ENCODE measurements around the gene KIAA2012.
"Not testable (repeated sequence)": the region's sequence is repeated elsewhere in the genome, so short reads cannot be mapped to it uniquely, and the experiment has no call there.

Gene KIAA2012

GRCh38 chr2:202237787-202238233, 164.8 kb downstream of the KIAA2012 start:
- peaks cover 2% of the 10 kb centered on the region for H3K79me1 ChIP-seq (replicated peaks; ENCODE audit: low read length, poor library complexity, severe bottlenecking)
- H3K9me3 ChIP-seq (ENCODE audit: control insufficient read depth, low read length): no peaks in the 10 kb centered on the region
- H2AK5ac ChIP-seq (ENCODE audit: low read length, severe bottlenecking): no peak overlapping the region
- H3K14ac ChIP-seq (ENCODE audit: low read length in 2 of 2): peak overlapping the region in 1 of 2 experiments; percentile 86
- H3K23ac ChIP-seq (ENCODE audit: low read length in 2 of 2): no peak overlapping the region
- H2BK5ac ChIP-seq (ENCODE audit: low read depth, low read length, poor library complexity, severe bottlenecking): peak overlapping the region; percentile 24
- no peak overlapping the region for H4K8ac ChIP-seq (ENCODE audit: low read length)
- DNase-seq: peak; percentile 83
- peak overlapping the region; percentile 23 to 56 for H3K18ac ChIP-seq (ENCODE audit: low read depth in 1 of 2, low read length in 2 of 2)
- H2AFZ ChIP-seq (ENCODE audit: low read depth, low read length): peak overlapping the region; percentile 57
- no peak overlapping the region for H4K91ac ChIP-seq (ENCODE audit: low read length)
- peak overlapping the region; percentile 84 for H3K4me2 ChIP-seq (ENCODE audit: low read length, poor library complexity, severe bottlenecking)
- no peaks in the 10 kb centered on the region for H3K27me3 ChIP-seq (ENCODE audit: control insufficient read depth in 1 of 2, insufficient read depth in 1 of 2, low read length in 2 of 2)
- no peaks in the 10 kb centered on the region for H3K36me3 ChIP-seq (ENCODE audit: control insufficient read depth in 1 of 2, insufficient read depth in 2 of 2, low read depth in 1 of 2, low read length in 2 of 2)
- H3K27ac ChIP-seq (ENCODE audit: low read length, poor library complexity, severe bottlenecking): peak overlapping the region; percentile 67
- H3K4ac ChIP-seq (ENCODE audit: low read depth in 1 of 2, low read length in 2 of 2): peak overlapping the region in 1 of 2 experiments; percentile 65
- peak overlapping the region; percentile 76 for H2BK120ac ChIP-seq (ENCODE audit: low read depth, low read length)
- peak overlapping the region; percentile 90 to 94 for H3K4me3 ChIP-seq (ENCODE audit: insufficient read depth in 1 of 2, low read depth in 1 of 2, low read length in 2 of 2)
- H3K4me1 ChIP-seq (ENCODE audit: control insufficient read depth, insufficient read depth, low read depth, low read length): peaks cover 8% of the 10 kb centered on the region
- no peak overlapping the region for H2BK12ac ChIP-seq (ENCODE audit: low read length in 2 of 2)
- 0% methylated on average over 19 of the region's 30 CpGs for WGBS
- no peak overlapping the region for H2BK15ac ChIP-seq (ENCODE audit: low read depth, poor library complexity, severe bottlenecking)
- peak overlapping the region; percentile 94 for H3K9ac ChIP-seq (ENCODE audit: low read length)

GRCh38 chr2:202238234-202239197, 165.5 kb downstream of the KIAA2012 start, which contains the start of gene SUMO1:
Gene SUMO1, minus strand, starts transcription at chr2:202238597. Its CDS starts 146 bp downstream, at chr2:202238451.
- Histone ChIP-seq H3K18ac (ENCODE audit: low read depth in 1 of 2, low read length in 2 of 2) (peak within 1 kb of the TSS; percentile 91 to 92), H3K27ac (ENCODE audit: low read length, poor library complexity, severe bottlenecking) (peak within 1 kb of the TSS; percentile 73), H3K27me3 (ENCODE audit: control insufficient read depth in 1 of 2, insufficient read depth in 1 of 2, low read length in 2 of 2) (no peaks in the 10 kb centered on the region), H2AK5ac (ENCODE audit: low read length, severe bottlenecking) (no peak within 1 kb of the TSS), H3K23ac (ENCODE audit: low read length in 2 of 2) (no peak within 1 kb of the TSS), H4K8ac (ENCODE audit: low read length) (peak within 1 kb of the TSS; percentile 100), H3K36me3 (ENCODE audit: control insufficient read depth in 1 of 2, insufficient read depth in 2 of 2, low read depth in 1 of 2, low read length in 2 of 2) (no peaks in the 10 kb centered on the region), H3K4ac (ENCODE audit: low read depth in 1 of 2, low read length in 2 of 2) (peak within 1 kb of the TSS; percentile 94 to 96), H2BK15ac (ENCODE audit: low read depth, poor library complexity, severe bottlenecking) (peak within 1 kb of the TSS; percentile 70), H3K4me3 (ENCODE audit: insufficient read depth in 1 of 2, low read depth in 1 of 2, low read length in 2 of 2) (peak within 1 kb of the TSS; percentile 90 to 94), H3K14ac (ENCODE audit: low read length in 2 of 2) (peak within 1 kb of the TSS in 1 of 2 experiments; percentile 86), H2AFZ (ENCODE audit: low read depth, low read length) (peak within 1 kb of the TSS; percentile 99), H4K91ac (ENCODE audit: low read length) (peak within 1 kb of the TSS; percentile 45), H2BK120ac (ENCODE audit: low read depth, low read length) (peak within 1 kb of the TSS; percentile 76), H3K9ac (ENCODE audit: low read length) (peak within 1 kb of the TSS; percentile 94), H2BK12ac (ENCODE audit: low read length in 2 of 2) (no peak within 1 kb of the TSS), H3K79me1 (replicated peaks; ENCODE audit: low read length, poor library complexity, severe bottlenecking) (no peaks in the 10 kb centered on the region), H3K4me1 (ENCODE audit: control insufficient read depth, insufficient read depth, low read depth, low read length) (peaks cover 8% of the 10 kb centered on the region), H2BK5ac (ENCODE audit: low read depth, low read length, poor library complexity, severe bottlenecking) (peak within 1 kb of the TSS; percentile 24), H3K4me2 (ENCODE audit: low read length, poor library complexity, severe bottlenecking) (peak within 1 kb of the TSS; percentile 84), H3K9me3 (ENCODE audit: control insufficient read depth, low read length) (no peaks in the 10 kb centered on the region)
- peak; percentile 93 for DNase-seq
- WGBS: 11% methylated on average over 28 of the region's 54 CpGs

- H3K18ac ChIP-seq (ENCODE audit: low read depth in 1 of 2, low read length in 2 of 2); H3K79me1 ChIP-seq (replicated peaks; ENCODE audit: low read length, poor library complexity, severe bottlenecking); H3K14ac ChIP-seq (ENCODE audit: low read length in 2 of 2); H3K4me3 ChIP-seq (ENCODE audit: insufficient read depth in 1 of 2, low read depth in 1 of 2, low read length in 2 of 2); H3K23ac ChIP-seq (ENCODE audit: low read length in 2 of 2); H2BK5ac ChIP-seq (ENCODE audit: low read depth, low read length, poor library complexity, severe bottlenecking); H3K4ac ChIP-seq (ENCODE audit: low read depth in 1 of 2, low read length in 2 of 2); H2BK12ac ChIP-seq (ENCODE audit: low read length in 2 of 2); H2AFZ ChIP-seq (ENCODE audit: low read depth, low read length); H3K27me3 ChIP-seq (ENCODE audit: control insufficient read depth in 1 of 2, insufficient read depth in 1 of 2, low read length in 2 of 2); H2BK120ac ChIP-seq (ENCODE audit: low read depth, low read length); H2BK15ac ChIP-seq (ENCODE audit: low read depth, poor library complexity, severe bottlenecking); H3K9me3 ChIP-seq (ENCODE audit: control insufficient read depth, low read length); H4K91ac ChIP-seq (ENCODE audit: low read length); H3K9ac ChIP-seq (ENCODE audit: low read length); H3K36me3 ChIP-seq (ENCODE audit: control insufficient read depth in 1 of 2, insufficient read depth in 2 of 2, low read depth in 1 of 2, low read length in 2 of 2); H3K4me2 ChIP-seq (ENCODE audit: low read length, poor library complexity, severe bottlenecking); H3K27ac ChIP-seq (ENCODE audit: low read length, poor library complexity, severe bottlenecking); H2AK5ac ChIP-seq (ENCODE audit: low read length, severe bottlenecking); H3K4me1 ChIP-seq (ENCODE audit: control insufficient read depth, insufficient read depth, low read depth, low read length); H4K8ac ChIP-seq (ENCODE audit: low read length); DNase-seq: not testable (repeated sequence)
- 97% methylated on average over 5 of the region's 5 CpGs for whole genome bisulfite sequencing
Observed at GRCh38 chr2:202247710-202248109, 174.7 kb downstream of the KIAA2012 start.

DNA sequence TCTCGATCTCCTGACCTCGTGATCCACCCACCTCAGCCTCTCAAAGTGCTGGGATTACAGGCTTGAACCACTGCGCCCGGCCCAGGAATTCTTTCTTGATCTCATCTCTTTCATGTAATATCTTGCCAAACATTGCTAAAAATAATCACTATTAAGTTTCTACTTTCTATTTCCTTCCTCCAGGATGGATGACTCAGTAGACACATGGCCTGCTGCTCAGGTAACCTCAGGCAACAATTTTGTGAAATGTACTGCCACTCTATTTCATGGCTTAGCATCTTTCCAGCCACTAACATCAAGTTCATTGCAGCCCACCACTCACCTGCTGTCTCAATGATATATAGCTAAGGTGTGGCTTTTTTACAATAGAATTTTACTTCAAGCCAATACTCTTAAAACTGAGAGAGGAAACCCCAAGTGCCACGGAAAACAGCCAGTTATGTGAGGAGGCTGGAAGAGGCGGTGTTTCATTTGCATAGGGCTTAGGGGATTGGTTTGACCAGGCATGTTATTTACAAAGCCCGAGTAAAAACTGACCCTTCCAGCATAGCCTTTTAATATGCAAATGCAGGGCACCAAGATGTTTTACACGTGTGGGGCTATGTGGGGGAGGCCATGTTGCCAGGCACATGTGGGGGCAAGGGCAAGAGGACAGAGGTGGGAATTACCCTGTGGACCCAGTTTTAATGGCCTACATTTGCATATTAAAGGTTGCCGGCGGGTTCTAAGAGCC, 176.6 kb downstream of the KIAA2012 start:
- Histone ChIP-seq H3K4ac (ENCODE audit: low read depth in 1 of 2, low read length in 2 of 2) (no peak overlapping the region), H4K91ac (ENCODE audit: low read length) (no peak overlapping the region), H2BK12ac (ENCODE audit: low read length in 2 of 2) (no peak overlapping the region), H2BK5ac (ENCODE audit: low read depth, low read length, poor library complexity, severe bottlenecking) (no peak overlapping the region), H3K79me1 (replicated peaks; ENCODE audit: low read length, poor library complexity, severe bottlenecking) (no peaks in the 10 kb centered on the region), H3K4me1 (ENCODE audit: control insufficient read depth, insufficient read depth, low read depth, low read length) (no peaks in the 10 kb centered on the region), H3K4me2 (ENCODE audit: low read length, poor library complexity, severe bottlenecking) (no peak overlapping the region), H3K18ac (ENCODE audit: low read depth in 1 of 2, low read length in 2 of 2) (no peak overlapping the region), H2BK120ac (ENCODE audit: low read depth, low read length) (no peak overlapping the region), H3K27me3 (ENCODE audit: control insufficient read depth in 1 of 2, insufficient read depth in 1 of 2, low read length in 2 of 2) (no peaks in the 10 kb centered on the region), H3K36me3 (ENCODE audit: control insufficient read depth in 1 of 2, insufficient read depth in 2 of 2, low read depth in 1 of 2, low read length in 2 of 2) (no peaks in the 10 kb centered on the region), H3K23ac (ENCODE audit: low read length in 2 of 2) (no peak overlapping the region), H4K8ac (ENCODE audit: low read length) (no peak overlapping the region), H3K27ac (ENCODE audit: low read length, poor library complexity, severe bottlenecking) (no peak overlapping the region), H2AK5ac (ENCODE audit: low read length, severe bottlenecking) (no peak overlapping the region), H3K4me3 (ENCODE audit: insufficient read depth in 1 of 2, low read depth in 1 of 2, low read length in 2 of 2) (no peak overlapping the region), H3K9me3 (ENCODE audit: control insufficient read depth, low read length) (no peaks in the 10 kb centered on the region), H2AFZ (ENCODE audit: low read depth, low read length) (no peak overlapping the region), H2BK15ac (ENCODE audit: low read depth, poor library complexity, severe bottlenecking) (no peak overlapping the region), H3K14ac (ENCODE audit: low read length in 2 of 2) (no peak overlapping the region), H3K9ac (ENCODE audit: low read length) (no peak overlapping the region)
- peak; percentile 22 for DNase-seq
- 59% methylated on average over 10 of the region's 10 CpGs for WGBS

Data from mesenchymal stem cell (in vitro differentiated cells and primary cell).